HCT116 (cell line): ENCODE measurements around the gene INAFM1. TPM values are rescaled to one million over a fixed set of nuclear protein-coding genes. Genes with fewer than 3 reads are reported as not detected.

ENCODE experiments used
- ATAC-seq: fragments of 200-7000 bp; cut with Tn5 transposase; 2 replicates; pipeline ENCODE4 v1.9.1; 2020; ENCODE audit warnings: mild to moderate bottlenecking, moderate library complexity
- BruUV-seq: library from RNA; stranded (reverse); fragments of 400-500 nt; replicated peaks from 2 replicates; lab custom pipeline; 2021; lab: Mats Ljungman, UMichigan
- CTCF ChIA-PET: fragments of 300-600 bp; sonication (Branson Sonifier 250); formaldehyde crosslinking; loops from one replicate; lab custom pipeline; 2021; ENCODE audit warnings: antibody characterized with exemption; lab: Charles Lee
- POLR2A ChIA-PET: fragments of 300-600, 350-600 bp; sonication (Branson Sonifier 250); formaldehyde crosslinking; loops from one replicate; lab custom pipeline; 2021; ENCODE audit warnings: antibody characterized with exemption; lab: Charles Lee
- RAD21 ChIA-PET, 2 experiments: fragments of 300-600 bp; sonication (Branson Sonifier 250); formaldehyde crosslinking; loops; one replicate each; lab custom pipeline; 2023; ENCODE audit warnings: low total read pairs in 2 of 2; ENCODE audit not compliant: uncharacterized antibody in 2 of 2, unreplicated experiment in 2 of 2, low non-redundant PET in 1 of 2; lab: Charles Lee
- DNase-seq: peaks from one replicate; pipeline ENCODE4 v3.0.0-alpha.2; 2010; ENCODE audit warnings: low read depth, low spot score
- H2AFZ ChIP-seq: fragments of 200-600 bp; shearing (Covaris generic), sonication (generic); 2 replicates; pipeline ENCODE4 v1.6.1; 2017; ENCODE audit warnings: low read depth, mixed run types, mixed read lengths, antibody characterized with exemption, low read length; ENCODE audit not compliant: poor library complexity, severe bottlenecking
- H3K27ac ChIP-seq: 2 replicates; pipeline ENCODE4 v1.5.1; 2012; ENCODE audit warnings: low read depth, low read length
- H3K27me3 ChIP-seq: fragments of 200-600 bp; sonication (generic); 2 replicates; pipeline ENCODE4 v1.6.1; 2016; ENCODE audit warnings: mixed run types, low read length, mixed read lengths; ENCODE audit not compliant: insufficient read depth
- H3K36me3 ChIP-seq, 2 experiments: fragments of 200-500 bp in 1 of 2; fragments of 200-600 bp in 1 of 2; sonication (Bioruptor generic) in 1 of 2; sonication (generic) in 1 of 2; 2 replicates each; pipeline versions ENCODE4 v1.5.1 to v1.6.1; 2014 to 2016; ENCODE audit warnings: low read length in 2 of 2, inconsistent platforms in 1 of 2, mixed read lengths in 1 of 2, mixed run types in 1 of 2; ENCODE audit not compliant: insufficient read depth in 2 of 2, control insufficient read depth in 1 of 2
- H3K4me1 ChIP-seq, 2 experiments: fragments of 200-600 bp in 1 of 2; sonication (generic) in 1 of 2; 2 replicates each; pipeline versions ENCODE4 v1.5.1 to v1.6.1; 2012 to 2017; ENCODE audit warnings: low read length in 2 of 2, inconsistent platforms in 1 of 2, mild to moderate bottlenecking in 1 of 2, mixed read lengths in 1 of 2, mixed run types in 1 of 2, moderate library complexity in 1 of 2; ENCODE audit not compliant: insufficient read depth in 2 of 2, control insufficient read depth in 1 of 2
- H3K4me2 ChIP-seq: fragments of 200-600 bp; sonication (generic); 2 replicates; pipeline ENCODE4 v1.6.1; 2017; ENCODE audit warnings: mixed run types, low read length, mixed read lengths
- H3K4me3 ChIP-seq, 2 experiments: fragments of 200-600 bp in 1 of 2; sonication (generic) in 1 of 2; replicated peaks in 1 of 2; 2 replicates each; pipeline ENCODE4 v1.5.1; 2011 to 2016; ENCODE audit warnings: low read length in 2 of 2, control low read depth in 1 of 2, low read depth in 1 of 2, mild to moderate bottlenecking in 1 of 2, mixed read lengths in 1 of 2, mixed run types in 1 of 2
- H3K79me2 ChIP-seq: fragments of 200-600 bp; sonication (generic); 2 replicates; pipeline ENCODE4 v1.6.1; 2017; ENCODE audit warnings: mild to moderate bottlenecking, mixed run types, low read length, moderate library complexity, mixed read lengths; ENCODE audit not compliant: insufficient read depth
- H3K9ac ChIP-seq: fragments of 200-600 bp; sonication (generic); 2 replicates; pipeline ENCODE4 v1.6.1; 2016; ENCODE audit warnings: low read length, mixed read lengths
- H3K9me2 ChIP-seq: fragments of 200-600 bp; sonication (generic), shearing (Covaris generic); 2 replicates; pipeline ENCODE4 v1.6.1; 2017; ENCODE audit warnings: mixed run types, mild to moderate bottlenecking, moderate library complexity; ENCODE audit not compliant: insufficient read depth
- H3K9me3 ChIP-seq, 2 experiments: fragments of 200-500 bp in 1 of 2; fragments of 200-600 bp in 1 of 2; sonication (Bioruptor generic) in 1 of 2; sonication (generic) in 1 of 2; 2 replicates each; pipeline ENCODE4 v1.6.1; 2014 to 2017; ENCODE audit warnings: low read length in 2 of 2, mixed read lengths in 2 of 2, inconsistent platforms in 1 of 2, low read depth in 1 of 2, mild to moderate bottlenecking in 1 of 2, mixed run types in 1 of 2, moderate library complexity in 1 of 2; ENCODE audit not compliant: control insufficient read depth in 1 of 2, insufficient read depth in 1 of 2
- H4K20me1 ChIP-seq: fragments of 200-600 bp; sonication (generic), shearing (Covaris generic); 2 replicates; pipeline ENCODE4 v1.6.1; 2017; ENCODE audit warnings: mixed run types, mild to moderate bottlenecking, moderate library complexity; ENCODE audit not compliant: insufficient read depth
- CBX3 ChIP-seq: IDR thresholded peaks from 2 replicates; pipeline ENCODE4 v1.6.1; 2012; ENCODE audit warnings: low read depth
- EGR1 ChIP-seq: IDR thresholded peaks from 2 replicates; pipeline ENCODE4 v1.6.1; 2012; ENCODE audit warnings: low read depth
- ELF1 ChIP-seq: IDR thresholded peaks from 2 replicates; pipeline ENCODE4 v1.6.1; 2012; ENCODE audit warnings: low read depth, borderline replicate concordance
- EZH2 ChIP-seq: fragments of 200-600 bp; sonication (generic); IDR thresholded peaks from 2 replicates; pipeline ENCODE4 v1.6.1; 2017; ENCODE audit warnings: antibody characterized with exemption, mixed run types
- FOSL1 ChIP-seq: IDR thresholded peaks from 2 replicates; pipeline ENCODE4 v1.6.1; 2012; ENCODE audit warnings: low read depth
- JUND ChIP-seq: IDR thresholded peaks from 2 replicates; pipeline ENCODE4 v1.6.1; 2012
- POLR2A ChIP-seq: IDR thresholded peaks from 2 replicates; pipeline ENCODE4 v1.7.0; 2011; ENCODE audit warnings: borderline replicate concordance; ENCODE audit not compliant: insufficient read depth, insufficient read length; ENCODE audit errors: extremely low read depth
- REST ChIP-seq: IDR thresholded peaks from 2 replicates; pipeline ENCODE4 v1.6.1; 2012; ENCODE audit warnings: low read depth
- SRF ChIP-seq: IDR thresholded peaks from 2 replicates; pipeline ENCODE4 v1.6.1; 2012; ENCODE audit warnings: low read depth
- TCF7L2 ChIP-seq: IDR thresholded peaks from 2 replicates; pipeline ENCODE4 v1.7.0; 2011; ENCODE audit warnings: borderline replicate concordance, inconsistent platforms; ENCODE audit not compliant: insufficient read depth, insufficient read length; ENCODE audit errors: extremely low read depth
- ZNF274 ChIP-seq: fragments of 200-500 bp; sonication (Bioruptor generic); IDR thresholded peaks from 2 replicates; pipeline ENCODE4 v1.6.1; 2014; ENCODE audit warnings: mild to moderate bottlenecking, low read depth, low read length, inconsistent platforms
- intact Hi-C: fragments of 100-400 bp; cut with micrococcal nuclease; formaldehyde crosslinking; loops from 2 replicates; pipeline ENCODE4 v1.10.0; 2022
- total RNA-seq: library from RNA; stranded (reverse); gene quantifications from one replicate; pipeline ENCODE4 v1.2.1, GENCODE V29; 2021; ENCODE audit not compliant: unreplicated experiment

INAFM1 gene
- total RNA-seq, 1 experiment from 2014 or later: 22.9 TPM

GRCh38 chr19:47266401-47266941, 8.2 kb upstream of the INAFM1 start:
- no peaks in the 10 kb centered on the region for H4K20me1 ChIP-seq
- BruUV-seq: no TSS peak
- ChIA-PET POLR2A (interaction anchor here (1.2 kb wide), 1 partner anchor 8 kb away, joined by 4 read pairs; no protein-coding TSS in a partner anchor), RAD21 (no interaction called here), CTCF (no interaction called here)
- DNase-seq: no peak
- no peak overlapping the region for H3K4me3 ChIP-seq
- H2AFZ ChIP-seq: no peak overlapping the region
- H3K79me2 ChIP-seq: no peaks in the 10 kb centered on the region
- intact Hi-C loops: no loop called here
- no peak for ATAC-seq
- H3K36me3 ChIP-seq: peaks cover 16 to 20% of the 10 kb centered on the region in 2 experiments; a peak in 3 of 4 replicates
- no peaks in the 10 kb centered on the region for H3K9me2 ChIP-seq
- no peak overlapping the region for H3K9ac ChIP-seq
- H3K9me3 ChIP-seq: no peaks in the 10 kb centered on the region
- TF ChIP-seq ELF1 (no peak), FOSL1 (no peak), TCF7L2 (no peak), ZNF274 (no peak), CBX3 (no peak), EZH2 (no peak), REST (no peak), JUND (no peak), SRF (no peak), POLR2A (no peak), EGR1 (no peak)
- H3K4me2 ChIP-seq: no peak overlapping the region
- no peak overlapping the region for H3K27ac ChIP-seq
- no peaks in the 10 kb centered on the region for H3K27me3 ChIP-seq
- no peaks in the 10 kb centered on the region for H3K4me1 ChIP-seq
